Measurements from ENCODE around the gene ACYP2.
"Not testable (repeated sequence)": the region's sequence is repeated elsewhere in the genome, so short reads cannot be mapped to it uniquely, and the experiment has no call there.

The ACYP2 gene

DNA sequence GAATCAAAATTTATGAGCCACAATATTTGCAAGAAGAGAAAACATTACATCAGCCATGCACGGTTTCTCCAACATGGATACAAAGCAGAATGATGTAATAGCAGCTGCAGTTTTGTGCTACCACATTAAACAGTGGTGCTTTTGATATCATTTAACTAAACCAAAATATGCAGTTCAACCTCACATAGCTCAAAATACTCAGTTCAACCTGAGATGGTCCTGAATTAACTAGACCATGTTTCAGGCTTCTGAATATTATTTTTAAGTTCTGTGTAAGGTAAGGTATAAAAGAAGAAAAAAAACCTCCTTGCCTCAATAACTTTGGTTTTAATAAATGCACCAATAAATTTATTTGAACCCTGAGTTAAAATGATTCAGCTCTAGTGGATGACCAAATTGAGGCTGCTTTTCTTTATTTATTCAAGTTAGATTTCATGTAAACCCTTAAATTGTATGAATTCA is 159.4 kb downstream of the ACYP2 start:
- no peak for DNase-seq

DNA sequence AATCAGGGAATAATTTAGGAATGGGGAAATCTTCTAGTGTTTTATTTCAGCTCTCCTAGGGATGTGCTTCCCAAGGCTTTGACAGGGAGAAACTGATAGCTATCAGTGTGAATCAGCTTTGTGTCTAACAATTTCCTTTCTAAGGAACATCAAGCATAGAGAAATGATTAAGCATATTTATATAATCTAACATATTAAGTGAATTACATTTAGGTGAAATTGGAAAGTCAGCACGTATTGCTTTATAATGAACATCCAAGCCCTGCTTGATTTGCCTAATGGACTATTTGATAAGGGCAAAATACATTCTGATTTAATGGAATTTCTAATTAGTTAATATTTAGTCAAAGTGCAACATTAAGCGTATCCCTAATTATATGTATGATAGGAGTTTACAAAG is 160.1 kb downstream of the ACYP2 start:
- DNase-seq: no peak

DNA sequence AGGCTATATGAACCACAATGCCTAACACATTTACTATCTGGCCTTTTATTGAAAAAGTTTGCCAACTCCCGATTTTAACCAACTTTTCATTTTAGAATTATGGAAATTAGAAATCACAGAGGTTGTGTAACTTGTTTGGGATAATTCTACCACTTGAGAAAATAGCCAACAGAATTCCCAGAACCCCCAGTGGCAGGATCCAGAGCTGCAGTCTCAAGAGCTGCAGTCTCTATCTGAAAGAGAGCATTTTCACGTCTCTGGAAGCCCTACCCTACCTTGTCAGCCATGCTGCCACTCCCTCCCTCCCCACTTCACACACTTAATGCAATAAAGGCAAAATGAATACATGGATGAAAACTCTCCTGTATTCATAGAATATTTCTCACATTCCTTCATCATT is 164.0 kb downstream of the ACYP2 start:
- no peak for DNase-seq

DNA sequence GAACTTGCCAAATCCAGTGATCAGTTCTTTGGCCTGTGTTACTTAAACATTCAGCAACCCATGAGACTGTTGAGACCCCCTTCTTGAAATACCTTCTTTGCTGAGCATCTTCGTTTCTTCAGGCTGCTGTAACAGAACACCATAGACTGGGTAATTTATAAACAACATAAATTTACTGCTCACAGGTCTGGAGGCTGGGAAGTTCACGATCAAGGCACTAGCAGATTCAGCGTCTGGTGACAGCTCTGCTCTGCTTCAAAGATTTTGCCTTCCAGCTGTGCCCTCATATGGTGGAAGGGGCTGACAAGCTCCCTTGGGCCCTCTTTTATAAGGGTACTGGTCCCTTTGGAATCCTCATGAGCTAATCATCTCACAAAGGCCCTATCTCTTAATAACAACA is 169.4 kb downstream of the ACYP2 start:
- DNase-seq: no peak

DNA sequence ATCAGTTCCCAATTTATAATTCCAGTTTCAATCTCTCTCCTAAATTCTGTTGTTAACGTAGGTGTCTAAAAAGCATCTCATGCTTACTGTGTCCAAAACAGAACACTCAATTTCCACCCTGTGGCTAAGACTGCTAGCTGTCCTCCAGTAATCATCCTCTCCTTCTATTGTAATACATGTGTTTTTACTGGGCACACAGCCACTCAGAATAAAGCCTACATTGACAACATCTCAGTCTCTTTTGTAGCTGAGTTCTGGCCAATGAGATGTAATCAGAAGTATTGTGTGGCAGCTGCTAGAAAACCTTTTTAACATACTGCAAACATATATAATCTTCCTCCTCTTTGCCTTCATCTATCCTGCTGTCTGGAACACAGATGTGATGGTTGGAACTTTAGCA is 170.0 kb downstream of the ACYP2 start:
- DNase-seq: no peak

DNA sequence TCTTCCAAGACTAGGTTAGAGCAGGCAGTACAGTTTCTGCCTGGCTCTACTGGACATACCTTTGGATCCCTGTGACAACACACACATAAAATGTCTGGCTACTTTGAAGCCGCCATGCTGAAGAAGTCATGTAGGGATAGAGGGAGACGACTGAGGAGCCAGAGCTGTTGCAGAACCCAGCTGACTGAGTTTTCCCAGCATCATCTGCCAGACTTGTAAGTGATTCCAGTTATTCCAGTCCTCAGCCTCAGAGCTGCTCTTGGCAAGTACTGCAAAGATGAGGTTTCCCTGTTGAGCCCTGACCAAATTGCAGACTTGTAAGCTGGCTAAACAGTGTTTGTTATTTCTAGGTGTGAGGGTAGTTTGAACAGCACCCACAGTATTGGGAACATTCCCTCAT is 172.1 kb downstream of the ACYP2 start:
- no peak for DNase-seq

DNA sequence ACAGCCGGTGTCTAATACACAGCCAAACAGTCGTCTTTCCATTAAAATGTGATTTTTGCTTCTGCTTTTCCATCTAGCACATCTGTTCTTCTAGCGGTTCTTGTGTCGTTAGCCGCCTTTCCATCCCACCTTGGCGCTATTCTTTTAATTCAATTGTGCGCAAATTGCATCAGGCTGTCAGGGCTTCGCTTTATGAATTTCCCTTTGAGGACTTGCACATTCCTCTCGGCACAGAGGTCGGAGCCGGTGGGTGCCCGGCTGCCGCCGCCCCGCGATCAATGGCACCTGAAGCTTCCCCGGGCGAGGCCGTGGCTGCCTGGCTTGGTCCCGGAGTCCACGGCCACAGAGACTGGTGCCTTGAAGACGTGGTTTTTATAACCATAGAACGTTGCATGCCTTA is 174.5 kb downstream of the ACYP2 start:
- DNase-seq: no peak

DNA sequence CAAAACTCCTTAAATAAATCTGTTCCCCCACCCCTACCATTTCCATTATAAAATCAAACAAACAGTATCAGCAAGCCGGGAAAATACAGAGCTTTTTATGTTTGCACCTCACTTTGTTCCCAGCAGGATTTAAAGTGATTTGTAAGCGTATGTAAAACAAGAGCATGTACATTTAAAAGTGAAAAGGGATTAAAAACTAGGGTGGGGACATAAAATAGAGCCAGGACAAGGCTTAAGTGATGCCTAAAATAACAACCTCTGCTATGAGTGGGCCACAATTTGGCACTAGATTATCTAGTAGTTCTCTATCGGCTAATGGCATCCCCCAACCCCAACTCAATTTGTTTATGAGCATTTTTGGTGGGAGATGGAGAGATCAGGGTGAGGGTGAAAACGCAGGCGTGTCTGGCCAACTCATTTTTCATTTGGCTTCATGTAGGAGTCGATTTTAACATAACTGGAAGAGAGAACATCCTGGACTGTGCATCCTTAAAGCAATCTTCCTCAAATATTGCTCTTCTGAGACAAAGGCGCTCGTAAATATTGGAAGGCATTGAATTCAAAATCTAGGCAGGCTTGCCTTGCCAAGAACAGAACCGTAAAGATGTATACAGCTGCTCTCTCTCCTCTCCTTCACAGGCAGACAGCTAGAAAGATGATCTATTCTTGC is 175.1 kb downstream of the ACYP2 start:
- DNase-seq: no peak

DNA sequence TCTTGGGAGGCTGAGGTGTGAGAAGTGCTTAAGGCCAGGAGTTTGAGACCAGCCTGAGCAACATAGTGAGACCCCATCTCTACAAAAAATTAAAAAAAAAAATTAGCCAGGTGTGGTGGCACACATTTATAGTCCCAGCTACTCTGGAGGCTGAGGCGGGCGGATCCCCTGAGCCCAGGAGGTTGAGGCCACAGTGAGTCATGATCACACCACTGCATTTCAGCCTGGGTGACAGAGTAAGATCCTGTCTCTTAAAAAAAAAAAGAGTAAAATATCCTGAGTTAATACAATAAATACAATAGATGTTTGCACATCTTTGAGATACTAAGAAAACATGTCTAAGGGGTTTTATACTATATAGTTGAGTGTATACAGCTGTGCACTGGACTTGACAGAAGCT is 179.2 kb downstream of the ACYP2 start:
- not testable (repeated sequence) for DNase-seq

DNA sequence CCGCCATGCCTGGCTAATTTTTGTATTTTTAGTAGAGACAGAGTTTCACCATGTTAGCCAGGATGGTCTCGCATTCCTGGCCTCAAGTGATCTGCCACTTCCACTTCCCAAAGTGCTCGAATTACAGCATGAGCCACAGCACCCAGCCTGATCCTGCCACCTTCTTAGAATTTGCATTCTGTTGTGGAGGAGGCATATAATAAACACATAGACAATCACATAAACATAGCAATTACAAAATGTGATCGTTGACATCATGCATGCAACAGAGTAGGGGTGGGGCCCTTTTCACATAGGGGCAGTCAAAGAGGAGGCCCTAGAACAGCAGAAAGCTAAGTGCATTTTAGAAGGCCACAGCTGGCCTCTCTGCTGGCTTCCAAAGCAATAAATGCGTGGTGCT is 180.5 kb downstream of the ACYP2 start:
- no peak for DNase-seq

DNA sequence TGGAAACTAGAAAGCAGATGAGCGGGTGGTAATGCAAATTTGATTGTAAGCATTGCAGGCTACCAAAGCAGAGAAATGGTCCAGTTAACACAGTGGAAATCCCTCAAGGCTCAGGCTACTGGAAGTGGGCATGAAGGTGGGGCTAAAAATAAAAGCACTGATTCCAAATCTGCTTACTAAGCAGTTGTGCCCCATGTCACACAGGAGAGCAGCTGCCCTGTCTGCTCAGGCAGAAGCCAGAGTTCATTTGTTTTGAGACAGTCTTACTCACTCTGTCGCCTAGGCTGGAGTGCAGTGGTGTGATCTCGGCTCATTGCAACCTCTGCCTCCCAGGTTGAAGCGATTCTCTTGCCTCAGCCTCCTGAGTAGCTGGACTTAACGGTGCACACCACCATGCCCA is 183.1 kb downstream of the ACYP2 start:
- DNase-seq: no peak

DNA sequence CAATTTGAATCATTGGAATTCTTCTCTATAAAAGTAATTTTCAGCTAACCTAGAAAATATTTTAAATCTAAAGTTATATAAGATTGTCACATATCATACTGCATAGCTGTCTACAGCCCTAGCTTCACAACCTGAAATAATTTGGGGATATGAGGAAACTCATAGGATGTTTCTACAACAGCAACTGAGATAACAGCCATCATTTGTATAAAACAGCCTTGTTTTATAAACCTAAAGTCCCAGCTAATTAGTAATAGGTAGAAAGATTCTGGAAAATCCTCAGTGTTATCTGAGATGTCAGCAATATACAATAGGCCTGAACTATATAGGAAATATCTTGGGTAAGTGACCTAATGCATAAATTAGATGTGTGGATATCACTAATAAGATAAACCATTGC is 188.2 kb downstream of the ACYP2 start:
- DNase-seq: no peak

DNA sequence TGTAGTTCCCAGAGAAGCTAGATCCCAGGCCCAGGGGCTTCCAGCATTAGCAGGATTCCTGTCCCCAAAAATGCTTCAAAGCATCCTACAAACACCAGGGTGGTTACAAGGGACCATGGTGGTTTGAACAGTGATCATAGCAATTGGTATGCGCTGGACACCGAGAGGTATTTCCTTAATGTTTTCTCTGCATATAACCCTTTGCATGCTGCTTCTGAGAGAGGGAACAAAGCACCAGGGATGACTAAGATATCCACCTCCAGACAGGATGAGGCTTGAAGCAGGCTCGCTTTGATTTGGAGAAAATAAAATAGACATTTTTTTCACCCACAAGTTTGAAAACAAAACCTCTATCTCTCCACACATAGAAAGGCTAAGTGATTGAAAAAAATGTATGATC is 191.1 kb downstream of the ACYP2 start:
- DNase-seq: no peak

DNA sequence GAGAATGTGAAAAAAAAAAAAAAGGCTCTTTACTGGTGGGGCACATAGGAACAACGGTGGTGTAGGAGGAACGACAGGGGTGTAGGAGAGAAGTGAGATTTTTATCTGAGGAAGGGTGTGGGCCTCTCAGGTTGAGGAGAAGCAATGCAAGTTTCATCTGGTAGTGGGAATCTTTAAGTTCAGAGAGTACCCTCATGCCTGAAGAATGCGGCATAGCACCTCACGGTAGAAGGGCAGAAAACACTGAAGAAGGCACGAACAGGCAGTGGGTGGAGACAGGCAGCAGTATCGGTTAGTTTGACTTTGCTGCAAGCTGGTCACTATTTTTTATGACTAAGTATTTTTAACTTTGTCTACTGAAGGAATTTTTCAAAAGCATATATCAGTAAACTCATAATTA is 192.8 kb downstream of the ACYP2 start:
- DNase-seq: no peak

DNA sequence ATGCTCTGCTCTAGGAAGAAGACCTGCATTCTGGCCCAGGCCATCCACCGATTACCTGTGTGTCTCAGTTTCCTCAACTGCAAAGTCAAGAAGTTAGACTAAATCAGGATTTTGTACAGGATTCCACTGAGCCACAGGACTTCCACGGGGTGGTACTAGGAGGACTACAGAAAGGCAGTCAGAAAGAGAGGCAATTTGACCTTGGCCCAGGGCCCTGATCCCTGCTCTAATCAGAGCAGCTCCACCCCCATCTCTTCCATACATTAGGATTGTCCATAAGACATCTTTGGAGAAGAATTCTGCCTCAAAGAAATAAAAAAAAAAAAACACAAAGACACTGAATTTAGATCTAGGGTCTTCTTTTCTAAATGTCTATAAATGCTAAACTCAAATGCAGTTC is 193.4 kb downstream of the ACYP2 start:
- DNase-seq: no peak

DNA sequence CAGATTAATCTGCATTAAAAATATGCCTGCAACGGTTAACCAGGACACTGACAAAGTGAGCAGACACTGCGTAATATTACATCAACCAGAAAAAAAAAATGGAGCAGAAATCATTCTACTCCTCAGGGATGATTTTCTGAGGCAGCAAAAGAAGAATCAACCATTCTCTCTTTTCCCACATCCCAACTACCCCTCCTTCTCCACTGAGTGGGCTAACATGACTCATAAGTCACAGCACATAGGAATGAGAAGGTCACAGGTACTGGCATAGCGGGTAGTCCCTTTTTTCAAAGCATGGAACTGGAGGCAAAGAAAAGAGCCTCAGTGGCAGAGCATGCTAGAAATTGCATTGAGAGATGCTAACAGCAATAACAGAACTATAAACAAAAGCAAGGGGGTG is 194.9 kb downstream of the ACYP2 start:
- no peak for DNase-seq

DNA sequence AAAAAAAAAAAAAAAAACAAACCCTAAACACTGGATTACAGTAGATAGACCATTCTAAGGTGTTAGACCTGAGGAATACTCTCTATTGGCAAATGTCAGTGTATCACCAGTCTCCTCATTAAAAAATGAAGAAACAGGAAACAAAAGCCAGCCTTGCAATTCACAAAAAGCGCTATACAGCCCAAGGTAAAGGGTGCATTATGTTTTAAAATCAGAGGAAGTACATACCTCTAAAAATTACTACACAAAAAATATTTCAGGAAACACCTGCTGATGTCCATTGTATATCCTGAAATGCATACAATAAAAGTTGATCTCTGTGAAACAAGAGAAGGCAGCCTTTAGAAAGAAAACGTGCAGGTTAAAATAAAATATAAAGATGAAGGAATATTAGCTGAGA is 195.5 kb downstream of the ACYP2 start:
- no peak for DNase-seq

DNA sequence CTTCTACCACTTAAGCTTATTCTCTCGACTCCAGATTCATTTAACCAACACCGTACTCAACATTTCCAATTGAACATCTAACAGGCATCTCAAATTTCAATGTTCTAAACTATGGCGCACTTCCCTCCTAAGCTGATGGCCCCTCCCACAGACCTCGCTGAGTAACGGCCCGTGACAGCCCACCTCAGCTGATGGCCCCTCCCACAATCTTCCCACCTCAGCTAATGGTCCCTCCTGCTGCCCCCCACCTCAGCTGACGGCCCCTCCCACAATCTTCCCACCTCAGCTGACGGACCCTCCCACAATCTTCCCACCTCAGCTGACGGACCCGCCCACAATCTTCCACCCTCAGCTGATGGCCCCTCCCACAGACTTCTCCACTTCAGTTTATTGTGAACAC is 197.7 kb downstream of the ACYP2 start:
- DNase-seq: no peak

DNA sequence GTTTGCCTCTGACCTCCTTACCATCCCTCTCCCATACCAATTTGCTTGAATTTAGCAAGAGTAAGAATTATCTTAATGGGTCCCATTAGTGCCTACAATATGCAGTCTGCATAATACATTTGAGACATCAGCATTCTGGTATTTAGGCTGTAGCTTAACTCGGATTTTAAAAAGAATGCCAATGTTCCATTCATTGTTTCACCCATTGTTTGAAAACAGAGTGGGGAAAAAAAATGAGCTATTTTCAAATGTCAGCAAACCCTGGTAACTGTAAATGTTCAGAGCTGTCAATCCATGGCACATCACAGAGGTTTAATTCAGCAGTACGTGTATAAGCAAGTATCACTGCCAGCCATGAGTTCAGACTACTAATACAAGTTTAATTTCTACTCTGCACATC is 202.6 kb downstream of the ACYP2 start:
- no peak for DNase-seq

DNA sequence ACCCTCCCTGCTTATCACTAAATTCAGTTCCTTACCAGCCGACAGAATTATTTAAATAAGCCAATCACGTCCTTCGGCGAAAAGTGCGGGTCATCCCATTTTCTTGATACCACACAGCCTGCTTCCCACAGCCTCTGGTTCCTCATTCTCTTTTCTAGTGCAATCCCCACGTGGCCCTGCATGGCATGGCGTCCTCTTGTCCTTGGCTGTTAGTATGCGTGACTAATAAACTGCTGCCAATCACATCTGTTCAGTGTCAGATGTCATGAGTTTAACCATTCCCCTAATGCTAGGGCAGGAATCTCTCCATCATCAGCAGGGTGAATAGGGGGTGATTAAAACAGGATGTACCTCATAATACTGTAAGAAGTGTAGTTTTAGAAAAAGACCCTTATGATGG is 203.4 kb downstream of the ACYP2 start:
- no peak for DNase-seq

DNA sequence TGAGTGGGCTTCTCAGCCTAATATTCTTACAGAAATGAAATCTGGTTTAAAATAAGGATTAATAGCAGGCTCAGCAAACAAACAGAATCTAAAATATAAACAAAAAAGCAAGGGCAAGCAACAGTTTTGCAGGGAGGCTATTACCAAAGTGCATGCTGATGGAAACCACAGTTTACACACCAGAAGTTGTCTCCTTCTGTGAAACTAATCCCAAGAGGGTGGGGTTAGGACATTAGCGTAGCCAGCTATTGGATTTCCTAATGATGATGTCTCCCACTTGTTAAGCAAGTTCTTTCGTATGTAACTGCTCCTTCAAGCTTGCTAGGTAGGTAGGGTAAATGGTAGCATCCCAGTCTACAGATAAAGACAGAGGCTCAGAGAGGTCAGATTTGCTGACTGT is 205.6 kb downstream of the ACYP2 start:
- DNase-seq: no peak

DNA sequence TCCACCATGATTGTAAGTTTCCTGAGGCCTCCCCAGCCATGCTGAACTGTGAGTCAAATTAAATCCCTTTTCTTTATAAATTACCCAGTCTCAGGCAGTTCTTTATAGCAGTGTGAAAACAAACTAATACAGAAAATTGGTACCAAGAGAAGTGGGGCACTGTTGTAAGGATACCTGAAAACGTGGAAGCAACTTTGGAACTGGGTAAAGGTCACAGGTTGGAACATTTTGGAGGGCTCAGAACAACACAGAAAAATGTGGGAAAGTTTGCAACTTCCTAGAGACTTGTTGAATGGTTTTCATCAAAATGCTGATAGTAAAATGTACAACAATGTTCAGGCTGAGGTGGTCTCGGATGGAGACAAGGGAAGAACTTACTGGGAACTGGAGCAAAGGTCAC is 209.1 kb downstream of the ACYP2 start:
- DNase-seq: not testable (repeated sequence)

DNA sequence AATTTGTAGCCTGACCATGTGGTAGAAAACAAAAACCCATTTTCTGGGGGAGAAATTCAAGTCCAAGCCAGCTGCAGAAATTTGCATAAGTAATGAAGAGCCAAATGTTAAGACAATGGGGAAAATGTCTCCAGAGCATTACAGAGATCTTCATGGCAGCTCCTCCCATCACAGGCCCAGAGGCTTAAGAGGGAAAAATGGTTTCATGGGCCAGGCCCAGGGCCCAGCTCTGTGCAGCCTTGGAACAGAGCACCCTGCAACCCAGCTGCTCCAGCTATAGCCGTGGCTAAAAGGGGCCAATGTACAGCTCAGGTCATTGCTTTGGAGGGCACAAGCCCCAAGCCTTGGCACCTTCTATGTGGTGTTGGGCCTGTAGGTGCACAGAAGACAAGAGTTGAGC is 209.7 kb downstream of the ACYP2 start:
- DNase-seq: no peak

DNA sequence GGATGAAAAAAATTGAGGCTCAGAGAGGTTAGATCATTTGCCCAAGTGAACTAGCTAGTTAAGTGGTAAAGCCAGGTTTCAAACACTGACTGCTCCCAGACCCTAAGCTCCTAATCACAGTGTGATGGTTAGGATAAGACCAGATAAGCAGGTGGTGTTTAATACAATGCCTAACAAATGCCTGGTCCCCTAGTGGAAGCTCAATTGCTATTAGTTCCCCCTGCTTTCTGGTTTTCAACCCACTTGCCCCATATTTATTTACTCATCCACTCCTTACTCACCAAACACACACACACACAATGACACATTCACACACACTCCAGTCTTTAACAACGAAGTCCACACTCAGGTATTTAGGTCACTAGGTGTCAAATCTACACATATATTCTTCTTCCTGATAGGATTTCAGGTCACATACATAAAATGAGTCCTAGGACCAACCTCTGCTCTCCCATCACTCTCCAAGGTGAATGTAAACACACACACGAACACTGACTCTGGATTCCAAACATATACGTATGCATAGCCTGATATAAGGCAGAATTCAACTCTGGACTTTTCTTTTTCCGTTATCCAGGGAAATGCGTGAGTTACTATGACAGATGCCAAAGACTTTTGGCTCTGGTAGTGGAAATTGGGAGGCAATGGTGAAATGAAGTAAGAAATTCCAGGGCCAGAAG is 214.2 kb downstream of the ACYP2 start:
- no peak for DNase-seq

Measured in SW 1271 (cell line).